H9 (cell line): Measurements from ENCODE around the gene KRTAP12-3. TPM values are rescaled to one million over a fixed set of nuclear protein-coding genes. Genes with fewer than 3 reads are reported as not detected.

Source experiments
- DNase-seq: peaks from one replicate; pipeline ENCODE4 v3.0.0-alpha.2; 2017
- H2AFZ ChIP-seq: one replicate; pipeline ENCODE4 v1.6.1; 2013; ENCODE audit warnings: mild to moderate bottlenecking, low read length, control low read depth, moderate library complexity
- H2AK5ac ChIP-seq: 2 replicates; pipeline ENCODE4 v1.6.1; 2013; ENCODE audit warnings: low read length, control low read depth, mixed read lengths; ENCODE audit not compliant: insufficient read length
- H2BK120ac ChIP-seq: one replicate; pipeline ENCODE4 v1.6.1; 2013; ENCODE audit warnings: low read depth, mild to moderate bottlenecking, low read length, control low read depth, inconsistent platforms; ENCODE audit not compliant: poor library complexity, severe bottlenecking
- H2BK12ac ChIP-seq: 2 replicates; pipeline ENCODE4 v1.6.1; 2013; ENCODE audit warnings: low read length, control low read depth, mixed read lengths, low read depth; ENCODE audit not compliant: insufficient read length
- H2BK15ac ChIP-seq: 2 replicates; pipeline ENCODE4 v1.6.1; 2013; ENCODE audit warnings: low read depth, low read length, control low read depth
- H2BK20ac ChIP-seq: one replicate; pipeline ENCODE4 v1.6.1; 2013; ENCODE audit warnings: low read depth, mild to moderate bottlenecking, low read length, control low read depth, inconsistent platforms; ENCODE audit not compliant: poor library complexity, severe bottlenecking
- H2BK5ac ChIP-seq: 2 replicates; pipeline ENCODE4 v1.6.1; 2013; ENCODE audit warnings: low read length, control low read depth, mixed read lengths; ENCODE audit not compliant: insufficient read length
- H3K14ac ChIP-seq: 2 replicates; pipeline ENCODE4 v1.6.1; 2013; ENCODE audit warnings: low read length, control low read depth; ENCODE audit not compliant: insufficient read depth
- H3K18ac ChIP-seq: 2 replicates; pipeline ENCODE4 v1.6.1; 2013; ENCODE audit warnings: low read depth, mild to moderate bottlenecking, mixed read lengths, low read length, control low read depth; ENCODE audit not compliant: insufficient read length
- H3K23ac ChIP-seq: 2 replicates; pipeline ENCODE4 v1.6.1; 2013; ENCODE audit warnings: low read length, control low read depth, mixed read lengths, low read depth; ENCODE audit not compliant: insufficient read length
- H3K23me2 ChIP-seq: 2 replicates; pipeline ENCODE4 v1.6.1; 2013; ENCODE audit warnings: low read depth, mild to moderate bottlenecking, mixed read lengths, low read length, control low read depth; ENCODE audit not compliant: insufficient read length, poor library complexity, severe bottlenecking
- H3K27ac ChIP-seq: 2 replicates; pipeline ENCODE4 v1.5.1; 2013; ENCODE audit warnings: low read length, control low read depth, mixed read lengths, low read depth; ENCODE audit not compliant: insufficient read length
- H3K27me3 ChIP-seq: 2 replicates; pipeline ENCODE4 v1.6.1; 2013; ENCODE audit warnings: low read length, control low read depth, inconsistent platforms; ENCODE audit not compliant: insufficient read depth
- H3K4ac ChIP-seq: 2 replicates; pipeline ENCODE4 v1.6.1; 2013; ENCODE audit warnings: low read depth, mild to moderate bottlenecking, control low read depth, inconsistent platforms, low read length, moderate library complexity
- H3K4me1 ChIP-seq: 2 replicates; pipeline ENCODE4 v1.6.1; 2013; ENCODE audit warnings: low read length, control low read depth, inconsistent platforms; ENCODE audit not compliant: insufficient read depth
- H3K4me2 ChIP-seq: 2 replicates; pipeline ENCODE4 v1.6.1; 2013; ENCODE audit warnings: low read length, control low read depth, mixed read lengths; ENCODE audit not compliant: insufficient read length, insufficient read depth
- H3K56ac ChIP-seq: 2 replicates; pipeline ENCODE4 v1.6.1; 2013; ENCODE audit warnings: low read depth, mild to moderate bottlenecking, mixed read lengths, low read length, control low read depth; ENCODE audit not compliant: insufficient read length
- H3K79me1 ChIP-seq: 2 replicates; pipeline ENCODE4 v1.6.1; 2013; ENCODE audit warnings: low read depth, mild to moderate bottlenecking, moderate library complexity, low read length, control low read depth, inconsistent platforms; ENCODE audit not compliant: insufficient read depth, poor library complexity, severe bottlenecking
- H3K79me2 ChIP-seq: 2 replicates; pipeline ENCODE4 v1.6.1; 2013; ENCODE audit warnings: low read length, control low read depth, inconsistent platforms; ENCODE audit not compliant: insufficient read depth
- H3K9ac ChIP-seq: 2 replicates; pipeline ENCODE4 v1.6.1; 2013; ENCODE audit warnings: low read length, control low read depth, mixed read lengths; ENCODE audit not compliant: insufficient read length; ENCODE audit errors: extremely low read depth
- H3K9me3 ChIP-seq: one replicate; pipeline ENCODE4 v1.6.1; 2013; ENCODE audit warnings: low read depth, low read length, inconsistent platforms; ENCODE audit not compliant: control insufficient read depth
- H3T11ph ChIP-seq: one replicate; pipeline ENCODE4 v1.6.1; 2013; ENCODE audit warnings: mild to moderate bottlenecking, low read length, control low read depth, inconsistent platforms
- H4K20me1 ChIP-seq: one replicate; pipeline ENCODE4 v1.6.1; 2013; ENCODE audit not compliant: control insufficient read depth, insufficient read length, insufficient read depth
- H4K5ac ChIP-seq: 2 replicates; pipeline ENCODE4 v1.6.1; 2013; ENCODE audit warnings: low read depth, mild to moderate bottlenecking, mixed read lengths, low read length, control low read depth; ENCODE audit not compliant: insufficient read length
- H4K8ac ChIP-seq: replicated peaks from 2 replicates; pipeline ENCODE4 v1.6.1; 2013; ENCODE audit warnings: low read length, control low read depth, mixed read lengths, low read depth; ENCODE audit not compliant: insufficient read length
- H4K91ac ChIP-seq: 2 replicates; pipeline ENCODE4 v1.6.1; 2013; ENCODE audit warnings: low read depth, mild to moderate bottlenecking, moderate library complexity, mixed read lengths, low read length, control low read depth; ENCODE audit not compliant: insufficient read length
- H3K27ac Mint-ChIP-seq, 3 experiments: 2 replicates in 2 of 3; 3 replicates in 1 of 3; pipeline ENCODE4 v1.8.0; 2020 to 2021; ENCODE audit warnings: mixed read lengths in 3 of 3, mild to moderate bottlenecking in 1 of 3, moderate library complexity in 1 of 3
- H3K27me3 Mint-ChIP-seq: 2 replicates; pipeline ENCODE4 v1.8.0; 2021; ENCODE audit warnings: low read depth, mild to moderate bottlenecking, moderate library complexity, mixed read lengths
- H3K36me3 Mint-ChIP-seq, 3 experiments: 2 replicates in 2 of 3; 3 replicates in 1 of 3; pipeline ENCODE4 v1.8.0; 2020 to 2021; ENCODE audit warnings: low read depth in 3 of 3, mixed read lengths in 3 of 3; ENCODE audit not compliant: insufficient read depth in 1 of 3
- H3K4me1 Mint-ChIP-seq, 2 experiments: 2 replicates each; pipeline ENCODE4 v1.8.0; 2020; ENCODE audit warnings: mixed read lengths in 2 of 2
- H3K4me3 Mint-ChIP-seq, 2 experiments: 2 replicates in 1 of 2; 3 replicates in 1 of 2; pipeline ENCODE4 v1.8.0; 2020 to 2021; ENCODE audit warnings: mild to moderate bottlenecking in 2 of 2, mixed read lengths in 2 of 2, moderate library complexity in 1 of 2
- H3K9me3 Mint-ChIP-seq, 2 experiments: 2 replicates in 1 of 2; 3 replicates in 1 of 2; pipeline ENCODE4 v1.8.0; 2020; ENCODE audit warnings: mild to moderate bottlenecking in 2 of 2, mixed read lengths in 2 of 2, moderate library complexity in 1 of 2
- WGBS: extraction: QIAGEN DNeasy Blood & Tissue Kit; methylation state at CpG from one replicate; pipeline ENCODE4 v1.1.7; 2013; ENCODE audit warnings: missing lambda C conversion rate, low lambda C conversion rate, mixed read lengths; ENCODE audit not compliant: insufficient read length; ENCODE audit errors: extremely low coverage; 5-methylcytosine and 5-hydroxymethylcytosine counted together
- total RNA-seq: library from RNA; stranded (reverse); gene quantifications from 2 replicates; pipeline ENCODE4 v1.2.1, GENCODE V29; 2021
- TF ChIP-seq, protein P1 (sequence below): fragments of 200-600 bp; sonication (generic); conservative IDR thresholded peaks from 3 replicates; pipeline ENCODE4 v1.8.0; 2021; ENCODE audit warnings: antibody characterized with exemption, mild to moderate bottlenecking

Gene KRTAP12-3
- total RNA-seq, 1 experiment from 2014 or later: not detected

DNA sequence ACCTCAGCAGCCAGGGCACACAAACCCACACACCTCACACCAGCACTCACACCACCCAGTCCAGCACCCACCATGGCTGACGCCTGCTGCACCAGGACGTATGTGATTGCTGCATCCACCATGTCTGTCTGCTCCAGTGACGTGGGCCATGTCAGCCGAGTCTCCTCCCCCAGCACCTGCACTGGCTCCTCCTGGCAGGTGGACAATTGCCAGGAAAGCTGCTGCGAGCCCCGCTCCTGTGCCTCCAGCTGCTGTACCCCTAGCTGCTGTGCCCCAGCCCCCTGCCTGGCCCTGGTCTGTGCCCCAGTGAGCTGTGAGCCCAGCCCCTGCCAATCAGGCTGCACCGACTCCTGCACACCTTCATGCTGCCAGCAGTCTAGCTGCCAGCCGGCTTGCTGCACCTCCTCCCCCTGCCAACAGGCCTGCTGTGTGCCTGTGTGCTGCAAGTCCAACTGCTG, 45.7 kb upstream of the KRTAP12-3 start, which contains the start of gene KRTAP10-8:
Gene KRTAP10-8 (plus strand): TSS at position 51 of the 458 bp plus-strand sequence. CDS start 22 bp downstream, at position 73.
- Histone ChIP-seq H3K23me2 (no peaks in the 10 kb centered on the region), H3K23ac (no peak within 1 kb of the TSS), H2BK15ac (no peak within 1 kb of the TSS), H3T11ph (no peak within 1 kb of the TSS), H2AK5ac (no peak within 1 kb of the TSS), H2BK120ac (no peak within 1 kb of the TSS), H3K4ac (no peak within 1 kb of the TSS), H4K8ac (no peak within 1 kb of the TSS), H3K56ac (no peak within 1 kb of the TSS), H3K4me2 (no peak within 1 kb of the TSS), H4K91ac (no peak within 1 kb of the TSS), H3K4me1 (no peaks in the 10 kb centered on the region), H2AFZ (no peak within 1 kb of the TSS), H3K9ac (no peak within 1 kb of the TSS), H3K14ac (no peak within 1 kb of the TSS; the same call in 1 of the 2 replicates), H3K9me3 (peaks cover 9% of the 10 kb centered on the region), H3K79me1 (no peaks in the 10 kb centered on the region), H3K27me3 (no peaks in the 10 kb centered on the region), H4K20me1 (no peaks in the 10 kb centered on the region), H3K18ac (no peak within 1 kb of the TSS), H3K27ac (no peak within 1 kb of the TSS), H2BK20ac (no peak within 1 kb of the TSS), H4K5ac (no peak within 1 kb of the TSS), H2BK5ac (no peak within 1 kb of the TSS), H3K79me2 (no peaks in the 10 kb centered on the region), H2BK12ac (no peak within 1 kb of the TSS)
- TF ChIP-seq, protein P1, sequence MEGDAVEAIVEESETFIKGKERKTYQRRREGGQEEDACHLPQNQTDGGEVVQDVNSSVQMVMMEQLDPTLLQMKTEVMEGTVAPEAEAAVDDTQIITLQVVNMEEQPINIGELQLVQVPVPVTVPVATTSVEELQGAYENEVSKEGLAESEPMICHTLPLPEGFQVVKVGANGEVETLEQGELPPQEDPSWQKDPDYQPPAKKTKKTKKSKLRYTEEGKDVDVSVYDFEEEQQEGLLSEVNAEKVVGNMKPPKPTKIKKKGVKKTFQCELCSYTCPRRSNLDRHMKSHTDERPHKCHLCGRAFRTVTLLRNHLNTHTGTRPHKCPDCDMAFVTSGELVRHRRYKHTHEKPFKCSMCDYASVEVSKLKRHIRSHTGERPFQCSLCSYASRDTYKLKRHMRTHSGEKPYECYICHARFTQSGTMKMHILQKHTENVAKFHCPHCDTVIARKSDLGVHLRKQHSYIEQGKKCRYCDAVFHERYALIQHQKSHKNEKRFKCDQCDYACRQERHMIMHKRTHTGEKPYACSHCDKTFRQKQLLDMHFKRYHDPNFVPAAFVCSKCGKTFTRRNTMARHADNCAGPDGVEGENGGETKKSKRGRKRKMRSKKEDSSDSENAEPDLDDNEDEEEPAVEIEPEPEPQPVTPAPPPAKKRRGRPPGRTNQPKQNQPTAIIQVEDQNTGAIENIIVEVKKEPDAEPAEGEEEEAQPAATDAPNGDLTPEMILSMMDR: no peak
- Mint-ChIP-seq H3K27me3 (peaks cover 9% of the 10 kb centered on the region), H3K4me1 (peaks cover 13 to 22% of the 10 kb centered on the region in 2 experiments), H3K4me3 (no peak within 1 kb of the TSS), H3K36me3 (peaks cover 8 to 26% (median 21%) of the 10 kb centered on the region in 3 experiments), H3K27ac (no peak within 1 kb of the TSS), H3K9me3 (peaks cover 33 to 37% of the 10 kb centered on the region in 2 experiments)
- no peak for DNase-seq
- no CpG with 5 or more reads among the region's 8 CpGs for WGBS
